HG02623 (cell line): Measurements from ENCODE around the gene TUBA4A.
A peak's percentile ranks its signal among the peaks of the same experiment; 100 is the strongest.
"Not testable (repeated sequence)": the region's sequence is repeated elsewhere in the genome, so short reads cannot be mapped to it uniquely, and the experiment has no call there.

Source experiments
- ATAC-seq: cut with Tn5 transposase; IDR thresholded peaks from one replicate; pipeline ENCODE4 v1.9.1; 2021; ENCODE audit warnings: moderate library complexity; ENCODE audit not compliant: unreplicated experiment

Gene TUBA4A

DNA sequence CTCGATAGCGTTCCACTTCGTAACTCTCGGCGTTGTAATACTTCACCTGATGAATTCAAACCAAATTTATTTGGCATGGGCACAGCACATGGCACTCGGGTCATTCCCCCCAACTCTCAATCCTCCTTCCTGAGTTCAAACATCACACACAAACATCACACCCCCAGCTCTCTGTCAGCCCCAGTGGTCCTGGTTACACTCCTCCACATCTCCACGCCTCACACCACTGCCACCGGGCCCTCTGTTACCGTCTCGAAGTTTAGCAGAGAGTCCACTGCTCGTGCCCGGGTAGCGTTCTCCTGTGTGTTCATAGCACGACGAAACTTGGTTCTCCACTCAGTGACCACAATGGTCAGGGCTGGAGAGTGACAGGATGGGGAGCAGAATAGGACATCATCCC is 39.6 kb downstream of the TUBA4A start:
- no peak for ATAC-seq

DNA sequence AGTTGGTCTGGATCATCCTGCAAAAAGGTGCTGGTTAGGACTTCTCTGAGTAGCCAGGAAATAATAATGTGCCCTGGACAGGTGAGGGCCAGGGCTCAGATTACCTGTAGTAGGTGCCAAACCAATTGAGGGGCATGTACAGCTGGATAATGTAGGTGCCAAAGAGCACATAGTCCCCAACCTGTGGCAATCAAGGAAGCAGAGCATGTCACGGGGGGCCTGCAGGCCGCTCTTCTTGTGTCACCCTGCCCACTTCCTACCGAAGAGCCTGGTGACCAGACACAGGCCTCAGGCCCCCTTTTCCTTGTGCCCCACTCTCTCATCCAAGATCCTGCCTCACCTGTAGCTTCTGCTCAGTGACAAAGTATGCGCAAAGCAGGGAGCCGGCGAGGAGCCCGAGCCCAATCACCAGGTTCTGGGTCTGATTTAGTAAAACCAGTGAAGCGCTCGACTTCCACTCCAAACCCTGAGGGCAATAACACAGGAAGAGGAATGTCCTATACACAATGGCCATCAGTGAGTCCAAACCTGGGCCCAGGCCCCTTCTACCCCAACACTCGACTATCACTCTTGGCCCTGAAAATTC is 40.1 kb downstream of the TUBA4A start:
- ATAC-seq = no peak

DNA sequence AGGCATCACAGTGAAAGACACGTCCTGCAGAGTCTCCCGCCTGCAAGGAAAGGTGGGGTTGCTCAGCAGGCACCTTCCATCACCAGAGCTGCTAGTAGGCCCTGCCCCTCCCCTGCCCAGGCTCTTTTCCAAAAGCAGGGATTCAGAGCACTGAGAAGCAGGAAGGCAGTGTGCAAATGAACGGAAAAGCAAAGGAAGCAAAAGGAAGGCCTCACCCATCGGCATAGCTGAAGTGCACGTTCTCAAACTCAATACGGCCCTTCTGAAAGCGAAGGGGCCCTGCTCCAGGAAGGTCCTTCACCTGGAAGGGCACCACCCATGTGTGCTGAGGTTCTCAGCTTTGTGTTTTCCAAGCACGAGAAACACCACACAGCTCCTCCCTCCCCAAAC is 40.7 kb downstream of the TUBA4A start:
- no peak for ATAC-seq

DNA sequence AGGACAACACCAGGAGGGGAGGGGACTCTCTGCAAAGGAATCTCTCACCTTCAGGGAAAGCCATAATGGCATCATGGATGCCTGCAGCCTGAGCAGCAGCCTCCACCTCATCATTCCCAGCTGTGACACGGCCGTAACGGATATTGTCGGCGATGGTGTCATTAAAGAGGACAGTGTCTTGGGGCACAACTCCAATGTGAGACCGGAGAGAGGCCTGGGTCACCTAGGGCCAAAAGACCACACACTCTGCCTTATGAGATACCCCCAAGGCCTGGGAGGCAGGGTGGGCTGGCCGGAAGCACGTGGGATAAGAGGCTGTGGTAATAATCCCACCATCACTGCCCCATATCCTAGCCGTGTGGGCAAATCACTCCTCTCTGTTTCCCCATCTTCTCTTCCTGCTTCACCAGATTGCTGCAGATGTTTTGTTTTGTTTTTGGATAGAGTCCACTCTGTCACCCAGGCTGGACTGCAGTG is 42.8 kb downstream of the TUBA4A start:
- no peak for ATAC-seq

DNA sequence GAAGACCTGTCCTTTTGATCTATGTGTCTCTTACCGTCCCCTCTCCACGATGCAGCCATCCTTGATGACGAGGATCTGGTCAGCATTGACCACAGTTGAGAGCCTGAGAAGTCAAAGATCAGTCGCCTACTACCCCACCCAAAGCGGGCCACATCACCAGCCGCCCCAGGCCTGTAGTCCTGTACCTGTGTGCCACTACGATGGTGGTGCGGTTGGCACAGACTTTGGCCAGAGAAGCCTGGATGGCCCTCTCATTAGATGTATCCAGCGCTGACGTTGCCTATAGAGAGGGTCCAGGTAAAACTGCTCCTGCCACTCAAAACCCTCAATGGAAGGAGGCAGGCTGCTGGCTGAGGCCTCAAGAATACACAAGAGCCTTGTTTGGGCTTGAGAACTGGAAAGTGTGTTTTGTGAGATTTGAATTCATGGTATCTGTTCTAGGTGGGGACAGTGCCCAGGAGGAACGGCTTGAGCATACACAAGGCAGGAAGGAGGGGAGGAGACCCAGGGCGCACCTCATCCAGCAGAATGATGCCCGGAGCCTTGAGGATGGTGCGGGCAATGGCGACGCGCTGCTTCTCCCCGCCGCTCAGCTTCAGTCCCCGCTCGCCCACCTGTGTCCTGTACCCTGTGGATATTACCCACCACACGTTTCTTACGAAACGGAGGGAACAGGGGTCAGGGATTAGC is 43.4 kb downstream of the TUBA4A start:
- ATAC-seq = no peak

DNA sequence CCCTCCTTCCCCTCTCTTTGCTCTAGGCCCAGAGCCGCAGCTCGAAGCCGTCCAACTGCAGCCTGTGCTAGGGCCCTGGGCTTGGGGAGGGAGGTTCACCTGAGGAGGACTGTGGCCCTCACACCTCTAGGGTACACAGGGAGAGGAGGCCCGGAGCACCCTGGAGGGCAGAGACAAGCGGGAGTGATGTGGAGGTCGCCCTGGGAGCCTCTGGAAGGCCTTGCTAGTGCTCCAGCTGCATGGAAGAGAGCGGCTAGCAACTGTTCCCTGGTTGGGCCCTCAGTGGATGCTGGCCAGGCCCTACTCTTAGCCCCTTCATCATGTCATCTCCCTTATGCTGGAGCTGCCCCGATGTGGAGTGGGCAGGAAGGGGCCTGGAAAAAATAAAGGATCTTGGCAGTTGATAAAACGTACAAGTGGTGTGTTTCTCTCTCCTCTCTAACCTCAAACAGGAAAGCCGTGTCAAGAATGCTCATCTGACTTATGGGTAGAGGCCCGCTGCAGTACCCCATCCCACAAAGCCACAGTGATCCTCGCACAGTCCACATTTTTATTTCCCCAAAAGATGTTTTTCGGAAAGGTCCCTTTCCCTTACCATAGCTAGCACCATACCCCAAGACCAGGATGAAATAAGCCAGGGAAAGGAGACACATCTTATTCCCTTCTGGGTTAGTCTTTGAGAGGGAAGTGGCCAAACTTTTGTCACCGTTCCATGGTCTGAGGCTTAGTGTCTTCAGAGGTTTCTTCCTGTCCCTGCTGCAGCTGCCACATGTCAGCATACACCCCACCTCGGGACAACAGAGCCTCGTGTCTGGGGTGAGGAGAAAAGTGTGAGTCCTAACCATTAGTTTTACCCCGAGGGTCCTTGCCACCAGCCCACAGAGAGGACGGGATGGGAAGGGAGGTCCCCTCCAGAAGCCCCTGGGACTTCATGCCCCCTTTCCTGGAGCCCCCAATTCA is 44.2 kb downstream of the TUBA4A start:
- no peak for ATAC-seq

DNA sequence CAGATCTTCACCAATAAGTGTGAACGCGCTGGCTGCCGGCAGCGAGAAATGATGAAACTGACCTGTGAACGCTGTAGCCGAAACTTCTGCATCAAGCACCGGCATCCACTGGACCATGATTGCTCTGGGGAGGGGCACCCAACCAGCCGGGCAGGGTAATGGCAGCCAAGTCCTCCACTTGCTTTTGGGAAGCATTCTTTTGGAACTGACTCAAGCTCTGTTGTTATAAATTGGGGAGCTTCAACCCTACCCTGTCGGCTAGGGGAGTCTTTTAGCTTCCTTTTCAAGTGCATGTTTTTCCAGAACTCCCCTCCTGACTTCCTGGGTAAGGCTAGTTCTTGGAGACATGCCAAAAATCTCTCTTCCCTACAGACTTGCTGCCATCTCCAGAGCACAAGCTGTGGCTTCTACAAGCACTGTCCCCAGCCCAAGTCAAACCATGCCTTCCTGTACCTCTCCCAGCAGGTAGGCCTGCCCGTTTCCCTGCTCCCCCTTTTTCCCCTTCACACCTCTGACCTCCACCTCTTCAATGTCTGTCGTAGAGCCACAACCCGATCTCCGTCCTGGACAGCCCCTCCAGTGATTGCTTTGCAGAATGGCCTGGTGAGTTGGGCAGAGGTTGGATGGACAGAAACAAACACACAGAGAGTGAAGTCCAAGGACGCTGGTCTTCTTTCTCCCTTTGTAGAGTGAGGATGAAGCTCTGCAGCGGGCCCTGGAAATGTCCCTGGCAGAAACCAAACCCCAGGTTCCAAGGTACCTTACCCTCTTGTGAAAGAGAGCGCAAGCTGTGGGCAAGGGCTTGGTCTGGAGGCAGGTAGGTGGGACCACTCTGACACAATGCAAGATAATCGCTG is 45.6 kb downstream of the TUBA4A start:
- ATAC-seq = no peak

DNA sequence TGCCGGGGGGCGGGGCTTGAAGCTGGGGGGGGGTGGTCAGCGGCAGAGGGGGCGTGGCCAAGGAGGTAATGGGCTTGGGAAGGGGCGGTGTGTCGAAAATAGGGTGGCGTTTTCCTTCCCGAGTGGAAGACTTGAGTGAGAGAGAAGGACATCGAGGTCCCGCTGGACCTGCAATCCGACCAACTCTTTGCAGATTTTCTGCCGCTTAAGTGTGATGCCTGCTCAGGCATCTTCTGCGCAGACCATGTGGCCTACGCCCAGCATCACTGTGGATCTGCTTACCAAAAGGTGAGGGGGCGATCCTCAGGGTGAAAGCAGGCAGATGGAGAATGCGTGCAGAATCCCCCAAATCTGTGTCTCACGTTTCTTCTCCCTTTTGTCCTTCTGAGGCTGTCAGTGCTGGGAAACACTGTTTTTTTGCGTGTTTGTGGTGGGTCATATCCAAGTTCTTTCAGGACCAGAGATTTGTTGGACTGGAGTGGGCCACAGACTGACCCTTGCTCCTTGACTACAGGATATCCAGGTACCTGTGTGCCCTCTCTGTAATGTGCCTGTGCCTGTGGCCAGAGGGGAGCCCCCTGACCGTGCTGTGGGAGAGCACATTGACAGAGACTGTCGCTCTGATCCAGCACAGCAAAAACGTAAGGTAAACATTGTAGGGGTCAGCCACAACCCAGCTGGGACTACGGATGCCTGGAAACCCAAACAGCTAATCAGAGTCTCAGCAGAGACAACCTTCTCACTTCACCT is 46.4 kb downstream of the TUBA4A start:
- ATAC-seq = no peak

DNA sequence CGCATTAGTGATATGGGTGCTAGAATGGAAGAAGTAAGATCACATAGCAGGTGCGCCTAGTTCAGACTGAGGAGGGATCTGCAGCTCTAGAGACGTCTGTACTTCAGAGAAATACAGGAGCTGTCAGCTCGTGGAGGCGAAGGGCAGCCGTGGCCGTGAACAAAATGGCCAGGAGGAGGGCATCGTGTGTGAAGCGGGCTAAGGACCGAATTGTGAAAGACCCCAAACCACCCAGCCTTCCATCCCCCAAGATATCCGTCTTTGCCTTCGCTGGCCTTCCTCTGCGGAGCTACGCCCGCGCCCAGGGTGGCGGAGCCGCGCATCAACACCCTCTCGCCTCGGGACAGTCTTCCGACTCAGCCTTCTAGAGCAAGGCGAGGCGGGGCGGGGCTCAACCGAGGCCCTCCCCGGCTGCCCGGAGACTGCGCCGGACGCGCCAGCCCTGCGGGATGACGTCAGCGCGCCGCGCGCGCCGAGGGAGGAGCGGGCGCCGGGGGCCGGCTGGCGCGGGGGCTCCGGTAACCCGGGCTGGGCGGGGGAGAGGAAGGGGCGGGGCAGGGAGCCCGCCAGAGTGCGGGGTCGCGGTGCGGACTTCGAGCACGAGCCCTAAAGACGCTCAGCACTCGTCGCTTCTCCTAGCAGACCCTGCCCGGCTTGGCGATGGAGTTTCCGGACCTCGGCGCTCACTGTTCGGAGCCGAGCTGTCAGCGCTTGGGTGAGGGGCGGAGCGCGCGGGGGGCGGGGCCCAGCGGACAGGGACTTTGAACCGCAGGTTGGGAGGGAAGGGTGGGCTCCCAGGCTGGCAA is 47.2 kb downstream of the TUBA4A start, which contains the start of gene ZFAND2B:
ZFAND2B (plus strand) TSS at position 455 of the 806 bp plus-strand sequence; CDS start at position 661, 206 bp downstream.
- peak; percentile 95 for ATAC-seq

DNA sequence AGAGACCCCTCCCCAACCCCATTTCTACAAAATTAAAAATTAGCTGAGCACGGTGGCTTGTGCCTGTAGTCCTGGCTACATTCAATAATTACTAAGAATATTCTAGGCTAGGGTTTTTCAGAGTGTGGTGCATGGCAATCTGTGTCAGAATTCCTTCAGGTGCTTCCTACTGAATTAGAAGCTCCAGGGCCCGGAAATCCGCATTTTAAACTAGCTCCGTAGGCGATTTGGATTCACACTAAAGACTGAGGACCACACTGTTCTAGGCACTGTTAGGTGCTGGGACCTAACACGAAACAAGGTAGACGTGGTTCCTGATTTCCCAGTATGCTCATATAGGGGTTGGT is 47.8 kb downstream of the TUBA4A start:
- ATAC-seq = no peak

DNA sequence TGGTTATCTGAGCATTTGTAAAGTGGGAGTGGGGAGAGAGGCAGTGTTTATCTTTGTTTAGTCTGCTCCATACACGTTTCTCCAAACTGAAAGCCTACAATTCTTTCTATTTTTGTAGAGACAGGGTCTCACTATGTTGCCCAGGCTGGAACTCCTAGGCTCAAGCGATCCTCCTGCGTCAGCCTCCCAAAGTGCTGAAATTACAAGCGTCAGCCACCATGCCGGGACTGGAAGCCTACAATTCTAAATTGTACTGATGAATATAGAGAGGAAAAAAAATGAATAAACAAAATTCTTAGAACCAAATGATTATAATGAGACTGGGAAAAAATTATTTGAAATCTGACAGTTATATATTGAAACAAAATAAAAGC is 48.6 kb downstream of the TUBA4A start:
- no peak for ATAC-seq

DNA sequence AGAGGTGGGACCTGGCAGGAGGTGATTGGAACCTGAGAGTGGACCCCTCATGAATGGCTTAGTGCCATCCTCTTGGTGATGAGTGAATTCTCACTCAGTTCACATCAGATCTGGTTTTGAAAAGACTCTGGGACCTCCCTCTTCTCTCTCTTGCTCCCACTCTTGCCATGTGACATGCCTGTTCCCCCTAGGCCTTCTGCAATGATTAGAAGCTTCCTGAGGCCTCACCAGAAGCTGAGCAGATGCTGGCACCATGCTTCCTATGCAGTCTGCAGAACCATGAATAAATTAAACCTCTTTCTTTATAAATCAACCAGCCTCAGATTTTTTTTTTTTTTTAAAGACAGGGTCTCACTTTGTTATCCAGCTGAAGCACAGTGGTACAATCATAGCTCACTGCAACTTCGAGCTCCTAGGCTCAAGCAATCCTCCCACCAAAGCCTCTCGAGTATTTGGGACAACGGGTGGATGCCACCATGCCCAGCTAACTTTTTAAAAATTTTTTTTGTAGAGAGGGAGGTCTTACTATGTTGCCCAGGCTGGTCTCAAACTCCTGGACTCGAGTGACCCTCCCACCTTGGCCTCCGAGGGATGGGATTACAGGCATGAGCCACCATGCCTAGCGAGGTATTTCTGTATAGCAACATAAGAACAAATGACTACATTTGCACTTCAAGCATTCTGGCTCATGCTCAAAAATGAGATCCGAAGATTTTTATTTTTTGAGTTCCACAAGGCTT is 49.1 kb downstream of the TUBA4A start:
- no peak for ATAC-seq

DNA sequence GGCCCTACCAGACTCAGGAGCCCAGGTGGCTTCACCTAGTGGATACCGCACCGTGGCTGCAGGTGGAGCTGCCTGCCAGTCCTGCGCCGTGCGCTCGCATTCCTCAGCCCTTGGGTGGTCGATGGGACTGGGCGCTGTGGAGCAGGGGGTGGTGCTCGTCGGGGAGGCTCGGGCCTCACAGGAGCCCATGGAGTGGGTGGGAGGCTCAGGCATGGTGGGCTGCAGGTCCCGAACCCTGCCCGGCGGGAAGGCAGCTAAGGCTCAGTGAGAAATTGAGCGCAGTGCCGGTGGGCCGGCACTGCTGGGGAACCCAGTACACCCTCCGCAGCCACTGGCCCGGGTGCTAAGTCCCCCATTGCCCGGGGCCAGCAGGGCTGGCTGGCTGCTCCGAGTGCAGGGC is 52.4 kb downstream of the TUBA4A start:
- ATAC-seq = not testable (repeated sequence)

DNA sequence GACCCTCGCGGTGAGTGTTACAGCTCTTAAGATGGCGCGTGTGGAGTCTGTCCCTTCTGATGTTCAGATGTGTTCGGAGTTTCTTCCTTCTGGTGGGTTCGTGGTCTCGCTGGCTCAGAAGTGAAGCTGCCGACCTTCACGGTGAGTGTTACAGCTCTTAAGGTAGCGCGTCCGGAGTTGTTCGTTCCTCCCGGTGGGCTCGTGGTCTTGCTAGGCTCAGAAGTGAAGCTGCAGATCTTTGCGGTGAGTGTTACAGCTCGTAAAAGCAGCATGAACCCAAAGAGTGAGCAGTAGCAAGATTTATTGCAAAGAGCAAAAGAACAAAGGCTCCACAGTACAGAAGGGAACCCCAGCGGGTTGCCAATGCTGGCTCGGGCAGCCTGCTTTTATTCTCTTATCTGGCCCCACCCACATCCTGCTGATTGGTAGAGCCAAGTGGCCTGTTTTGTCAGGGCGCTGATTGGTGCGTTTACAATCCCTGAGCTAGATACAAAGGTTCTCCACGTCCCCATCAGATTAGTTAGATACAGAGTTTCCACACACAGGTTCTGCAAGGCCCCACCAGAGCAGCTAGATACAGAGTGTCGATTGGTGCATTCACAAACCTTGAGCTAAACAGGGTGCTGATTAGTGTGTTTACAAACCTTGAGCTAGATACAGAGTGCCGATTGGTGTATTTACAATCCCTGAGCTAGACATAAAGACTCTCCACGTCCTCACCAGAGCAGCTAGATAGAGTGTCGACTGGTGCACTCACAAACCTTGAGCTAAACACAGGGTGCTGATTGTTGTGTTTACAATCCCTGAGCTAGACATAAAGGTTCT is 53.0 kb downstream of the TUBA4A start:
- ATAC-seq = not testable (repeated sequence)
